Ovary (tissue), 3 donors: ENCODE measurements around the gene IGHMBP2.

ENCODE experiments used
- CTCF ChIP-seq, 3 donors: fragments of 450-650 bp in 2 of 3; fragments of 200-600 bp in 1 of 3; IDR thresholded peaks; one replicate each; pipeline versions ENCODE4 v1.5.1 to v1.8.0; 2016 to 2022; ENCODE audit warnings: antibody characterized with exemption in 3 of 3, mild to moderate bottlenecking in 1 of 3
- EP300 ChIP-seq: sonication (generic); formaldehyde crosslinking; IDR thresholded peaks from one replicate; pipeline ENCODE4 v1.6.1; 2017; ENCODE audit warnings: antibody characterized with exemption
- POLR2A ChIP-seq: fragments of 450-650 bp; IDR thresholded peaks from one replicate; pipeline ENCODE4 v1.6.1; 2017; ENCODE audit warnings: antibody characterized with exemption, mild to moderate bottlenecking, moderate library complexity
- donor health status: DM: no; HTN: no; CAD: no.

GRCh38 chr11:68959465-68960293 lies 56.0 kb downstream of the IGHMBP2 start:
- TF ChIP-seq CTCF (IDR thresholded peaks at IDR 0.05) (no peak), POLR2A (no peak), EP300 (no peak)
